HepG2 (cell line): ENCODE data around the gene UBE2O. TPM values are rescaled to one million over a fixed set of nuclear protein-coding genes. Genes with fewer than 3 reads are reported as not detected.

Experiments used
- AGO2 ChIP-seq: fragments of 200-400 bp; formaldehyde crosslinking; optimal IDR thresholded peaks from 2 replicates; pipeline ENCODE3; 2017; ENCODE audit warnings: mild to moderate bottlenecking, low read depth, low read length, moderate library complexity
- CHCHD3 ChIP-seq: sonication (generic); formaldehyde crosslinking; IDR thresholded peaks from 2 replicates; pipeline ENCODE4 v1.8.0; 2022; ENCODE audit warnings: mild to moderate bottlenecking, missing genetic modification reagents, moderate library complexity
- ETS1 ChIP-seq: sonication (generic); formaldehyde crosslinking; IDR thresholded peaks from 2 replicates; pipeline ENCODE4 v1.4.0; 2020; ENCODE audit warnings: missing genetic modification reagents
- GATAD2A ChIP-seq: IDR thresholded peaks from 2 replicates; pipeline ENCODE4 v1.6.1; 2016
- HMGXB3 ChIP-seq: sonication (generic); formaldehyde crosslinking; IDR thresholded peaks from 2 replicates; pipeline ENCODE4 v1.4.0; 2020; ENCODE audit warnings: missing genetic modification reagents, borderline replicate concordance
- KAT2B ChIP-seq: fragments of 150-350 bp; IDR thresholded peaks from 2 replicates; pipeline ENCODE4 v1.6.1; 2014; ENCODE audit warnings: low read depth, low read length, borderline replicate concordance
- PCBP1 ChIP-seq: fragments of 200-400 bp; formaldehyde crosslinking; IDR thresholded peaks from 2 replicates; pipeline ENCODE4 v1.6.1; 2017; ENCODE audit warnings: mild to moderate bottlenecking, low read depth, low read length, borderline replicate concordance
- SALL1 ChIP-seq: sonication (generic); formaldehyde crosslinking; IDR thresholded peaks from 2 replicates; pipeline ENCODE4 v1.8.0; 2022; ENCODE audit warnings: mild to moderate bottlenecking, missing genetic modification reagents
- SATB2 ChIP-seq: sonication (generic); formaldehyde crosslinking; IDR thresholded peaks from 2 replicates; pipeline ENCODE4 v1.5.0; 2020; ENCODE audit warnings: missing genetic modification reagents
- TFE3 ChIP-seq: IDR thresholded peaks from 2 replicates; pipeline ENCODE4 v1.6.1; 2016
- ZFP36L2 ChIP-seq: sonication (generic); formaldehyde crosslinking; IDR thresholded peaks from 2 replicates; pipeline ENCODE4 v1.4.0; 2020; ENCODE audit warnings: missing genetic modification reagents
- ZNF737 ChIP-seq: sonication (generic); formaldehyde crosslinking; IDR thresholded peaks from 2 replicates; pipeline ENCODE4 v1.5.0; 2020; ENCODE audit warnings: missing genetic modification reagents, mild to moderate bottlenecking, borderline replicate concordance
- ZNF740 ChIP-seq: sonication (generic); formaldehyde crosslinking; IDR thresholded peaks from 2 replicates; pipeline ENCODE4 v1.4.0; 2020; ENCODE audit warnings: missing genetic modification reagents
- ZUFSP ChIP-seq: sonication (generic); formaldehyde crosslinking; IDR thresholded peaks from 2 replicates; pipeline ENCODE4 v1.9.0; 2021; ENCODE audit warnings: missing genetic modification reagents, mild to moderate bottlenecking, borderline replicate concordance
- polyA plus RNA-seq, 8 experiments: library from polyadenylated mRNA; depleted of rRNA in 3 of 8; stranded (reverse) in 7 of 8; unstranded in 1 of 8; fragments of >200 nt; fragmentation: Illumina TruSeq in 4 of 8; extraction: Trizol in 4 of 8; gene quantifications; 2 replicates each; pipeline versions ENCODE4 v1.2.1 to v1.2.3, GENCODE V29; 2011 to 2016; ENCODE audit warnings: low read depth in 4 of 8, missing spikeins in 1 of 8, mixed read lengths in 1 of 8; ENCODE audit not compliant: insufficient read depth in 1 of 8
- total RNA-seq, 5 experiments: library from RNA; depleted of rRNA; stranded (reverse); fragments of >200 nt; fragmentation: Illumina TruSeq; extraction: Trizol; gene quantifications; 2 replicates each; pipeline ENCODE4 v1.2.3, GENCODE V29; 2016; ENCODE audit warnings: low read depth in 1 of 5

The UBE2O gene
- total and polyA plus RNA-seq, 2 of the 13 experiments (the other 11 are each of a cell fraction or from before 2014, with no cell fraction given), result 21.5 to 23.5 TPM

GRCh38 chr17:76499267-76499667 lies 46.3 kb upstream of the UBE2O start (continued):
- TF ChIP-seq ZNF740, result peak; percentile 66; the same call in 1 of the 2 replicates
- no peak for TF ChIP-seq AGO2
- no peak for TF ChIP-seq ZUFSP (CRISPR knock-in tag)
- 0 out of 2 replicates have a peak, but pooled peaks have one; percentile 89 for TF ChIP-seq CHCHD3 (CRISPR knock-in tag)
- TF ChIP-seq KAT2B, result no peak
- no peak; the same call in 1 of the 2 replicates for TF ChIP-seq HMGXB3 (CRISPR knock-in tag)
- TF ChIP-seq GATAD2A (CRISPR knock-in tag), result peak; percentile 99
- TF ChIP-seq ETS1 (CRISPR knock-in tag), result no peak
- no peak for TF ChIP-seq PCBP1
- no peak for TF ChIP-seq ZFP36L2 (CRISPR knock-in tag)
- TF ChIP-seq SALL1 (CRISPR knock-in tag), result peak; percentile 79
- TF ChIP-seq TFE3 (CRISPR knock-in tag), result peak; percentile 70
- TF ChIP-seq SATB2 (CRISPR knock-in tag), result no peak
- no peak for TF ChIP-seq ZNF737 (CRISPR knock-in tag)
